Loucy (cell line): ENCODE measurements around the gene GRIN2A.

Experiments used
- H2AFZ ChIP-seq: fragments of 200-600 bp; sonication (generic); 2 replicates; pipeline ENCODE4 v1.6.0; 2016; ENCODE audit warnings: antibody characterized with exemption, mild to moderate bottlenecking, low read length, moderate library complexity
- H3F3A ChIP-seq: fragments of 200-600 bp; 2 replicates; pipeline ENCODE4 v1.6.0; 2016; ENCODE audit warnings: antibody characterized with exemption, low read depth, mild to moderate bottlenecking
- H3K27me3 ChIP-seq: fragments of 200-600 bp; sonication (generic); 2 replicates; pipeline ENCODE4 v1.6.1; 2014; ENCODE audit warnings: low read length, mild to moderate bottlenecking; ENCODE audit not compliant: insufficient read depth, poor library complexity, severe bottlenecking
- H3K36me3 ChIP-seq: fragments of 200-600 bp; sonication (generic); 2 replicates; pipeline ENCODE4 v1.6.1; 2016; ENCODE audit warnings: low read length; ENCODE audit not compliant: insufficient read depth
- H3K4me1 ChIP-seq: fragments of 200-600 bp; sonication (generic); 2 replicates; pipeline ENCODE4 v1.5.1; 2014; ENCODE audit warnings: low read length, mild to moderate bottlenecking; ENCODE audit not compliant: insufficient read depth, poor library complexity, severe bottlenecking
- H3K4me2 ChIP-seq: fragments of 200-600 bp; sonication (generic); 2 replicates; pipeline ENCODE4 v1.6.0; 2014; ENCODE audit warnings: antibody characterized with exemption, low read length, low read depth, mild to moderate bottlenecking; ENCODE audit not compliant: poor library complexity, severe bottlenecking
- H3K4me3 ChIP-seq: fragments of 200-600 bp; sonication (generic); 2 replicates; pipeline ENCODE4 v1.5.1; 2014; ENCODE audit warnings: low read length, mild to moderate bottlenecking, mixed read lengths; ENCODE audit not compliant: poor library complexity, severe bottlenecking
- H3K79me2 ChIP-seq: fragments of 200-600 bp; sonication (generic); 2 replicates; pipeline ENCODE4 v1.6.1; 2014; ENCODE audit warnings: low read length; ENCODE audit not compliant: insufficient read depth
- H3K9ac ChIP-seq: fragments of 200-600 bp; sonication (generic); 2 replicates; pipeline ENCODE4 v1.6.0; 2014; ENCODE audit warnings: mild to moderate bottlenecking, low read depth, low read length, moderate library complexity; ENCODE audit not compliant: poor library complexity, severe bottlenecking
- H3K9me2 ChIP-seq: fragments of 200-600 bp; sonication (generic); replicated peaks from 2 replicates; pipeline ENCODE4 v1.6.1; 2016; ENCODE audit warnings: low read depth, low read length, mixed read lengths
- H3K9me3 ChIP-seq: fragments of 200-600 bp; sonication (generic); 2 replicates; pipeline ENCODE4 v1.6.1; 2014; ENCODE audit warnings: mild to moderate bottlenecking, antibody characterized with exemption, low read length, low read depth; ENCODE audit not compliant: insufficient read depth
- H4K20me1 ChIP-seq: fragments of 200-600 bp; sonication (generic); 2 replicates; pipeline ENCODE4 v1.6.0; 2014; ENCODE audit warnings: antibody characterized with exemption, low read length, mild to moderate bottlenecking; ENCODE audit not compliant: insufficient read depth, poor library complexity, severe bottlenecking
- CTCF ChIP-seq: fragments of 200-600 bp; sonication (generic); conservative IDR thresholded peaks from 2 replicates; pipeline ENCODE4 v1.5.1; 2014; ENCODE audit warnings: mild to moderate bottlenecking, antibody characterized with exemption, low read length
- EZH2phosphoT487 ChIP-seq: fragments of 200-600 bp; IDR thresholded peaks from 2 replicates; pipeline ENCODE4 v1.6.1; 2018; ENCODE audit warnings: antibody characterized with exemption, mild to moderate bottlenecking, moderate library complexity, borderline replicate concordance

Gene GRIN2A

GRCh38 chr16:10218490-10219206, 36.4 kb upstream of the GRIN2A start:
- no peaks in the 10 kb centered on the region for H3K9me3 ChIP-seq
- H3K27me3 ChIP-seq = no peaks in the 10 kb centered on the region
- no peak overlapping the region for H2AFZ ChIP-seq
- TF ChIP-seq EZH2phosphoT487 (no peak), CTCF (no peak)
- H3K4me1 ChIP-seq = no peaks in the 10 kb centered on the region
- H3K4me2 ChIP-seq = no peak overlapping the region
- no peaks in the 10 kb centered on the region for H3F3A ChIP-seq
- no peaks in the 10 kb centered on the region for H3K9me2 ChIP-seq
- H3K79me2 ChIP-seq = no peaks in the 10 kb centered on the region
- no peak overlapping the region for H3K4me3 ChIP-seq
- H3K9ac ChIP-seq = no peak overlapping the region
- H4K20me1 ChIP-seq = no peaks in the 10 kb centered on the region
- no peaks in the 10 kb centered on the region for H3K36me3 ChIP-seq

GRCh38 chr16:10213748-10214147, 31.5 kb upstream of the GRIN2A start:
- Histone ChIP-seq H4K20me1 (no peaks in the 10 kb centered on the region), H3K27me3 (no peaks in the 10 kb centered on the region), H3K36me3 (no peaks in the 10 kb centered on the region), H3K4me1 (no peaks in the 10 kb centered on the region), H3K4me2 (no peak overlapping the region), H3K9me2 (no peaks in the 10 kb centered on the region), H3K9ac (no peak overlapping the region), H2AFZ (no peak overlapping the region), H3K9me3 (no peaks in the 10 kb centered on the region), H3K4me3 (no peak overlapping the region), H3F3A (no peaks in the 10 kb centered on the region), H3K79me2 (no peaks in the 10 kb centered on the region)
- no peak for TF ChIP-seq CTCF
- TF ChIP-seq EZH2phosphoT487 = no peak

- Histone ChIP-seq H3K27me3 (no peaks in the 10 kb centered on the region), H3F3A (no peaks in the 10 kb centered on the region), H3K9me3 (no peaks in the 10 kb centered on the region), H2AFZ (no peak overlapping the region), H3K9ac (no peak overlapping the region), H3K79me2 (no peaks in the 10 kb centered on the region), H3K9me2 (no peaks in the 10 kb centered on the region), H3K4me1 (no peaks in the 10 kb centered on the region), H3K4me2 (no peak overlapping the region), H4K20me1 (no peaks in the 10 kb centered on the region), H3K4me3 (no peak overlapping the region), H3K36me3 (no peaks in the 10 kb centered on the region)
- TF ChIP-seq EZH2phosphoT487 = no peak
- no peak for TF ChIP-seq CTCF
These were observed 28.7 kb upstream of the GRIN2A start for GRCh38 chr16:10210944-10211343.
